GM18508 (cell line): ENCODE data around the gene EMP1.
A peak's percentile ranks its signal among the peaks of the same experiment; 100 is the strongest.

ENCODE experiments used
- ATAC-seq: cut with Tn5 transposase; IDR thresholded peaks from one replicate; pipeline ENCODE4 v1.9.1; 2021; ENCODE audit warnings: moderate number of reproducible peaks; ENCODE audit not compliant: insufficient read depth, unreplicated experiment

Gene EMP1

GRCh38 chr12:13196130-13196921, at the start of gene EMP1:
Gene EMP1, plus strand, starts transcription at chr12:13196726. Its CDS starts 14,785 bp downstream, at chr12:13211511.
- peak; percentile 84 for ATAC-seq

- ATAC-seq: no peak
These were observed 48.6 kb upstream of the EMP1 start for GRCh38 chr12:13147688-13148484.

GRCh38 chr12:13148485-13148847, 48.1 kb upstream of the EMP1 start:
- no peak for ATAC-seq

GRCh38 chr12:13149411-13149810, 47.1 kb upstream of the EMP1 start:
- no peak for ATAC-seq

- ATAC-seq: no peak
These were observed 44.2 kb upstream of the EMP1 start for GRCh38 chr12:13152281-13152680.

- ATAC-seq: no peak
These were observed 43.8 kb upstream of the EMP1 start for GRCh38 chr12:13152756-13153155.

- no peak for ATAC-seq
These were observed 43.3 kb upstream of the EMP1 start for GRCh38 chr12:13153180-13153579.

- no peak for ATAC-seq
These were observed 42.4 kb upstream of the EMP1 start for GRCh38 chr12:13154027-13154538.

GRCh38 chr12:13154831-13155230, 41.7 kb upstream of the EMP1 start:
- no peak for ATAC-seq

GRCh38 chr12:13156277-13156676, 40.2 kb upstream of the EMP1 start:
- no peak for ATAC-seq

GRCh38 chr12:13161172-13161571, 35.4 kb upstream of the EMP1 start:
- ATAC-seq: no peak

GRCh38 chr12:13162904-13163303, 33.6 kb upstream of the EMP1 start:
- ATAC-seq: no peak

GRCh38 chr12:13163868-13164635, 32.5 kb upstream of the EMP1 start:
- ATAC-seq: no peak

- no peak for ATAC-seq
These were observed 31.5 kb upstream of the EMP1 start for GRCh38 chr12:13164921-13165616.

- no peak for ATAC-seq
These were observed 30.9 kb upstream of the EMP1 start for GRCh38 chr12:13165617-13166041.

GRCh38 chr12:13167226-13167625, 29.3 kb upstream of the EMP1 start:
- no peak for ATAC-seq

GRCh38 chr12:13167906-13168305, 28.6 kb upstream of the EMP1 start:
- no peak for ATAC-seq

GRCh38 chr12:13169272-13169671, 27.3 kb upstream of the EMP1 start:
- no peak for ATAC-seq

GRCh38 chr12:13170892-13171490, 25.5 kb upstream of the EMP1 start:
- no peak for ATAC-seq
